Spleen (tissue), 7 donors: Measurements from ENCODE around the gene RNF123.
"Not testable (repeated sequence)": the region's sequence is repeated elsewhere in the genome, so short reads cannot be mapped to it uniquely, and the experiment has no call there.

Source experiments
- CTCF ChIP-seq, 11 experiments: fragments of 200-600 bp in 7 of 11; fragments of 450-650 bp in 4 of 11; sonication (generic) in 4 of 11; IDR thresholded peaks in 8 of 11; conservative IDR thresholded peaks in 3 of 11; 1 replicate in 7 of 11; 2 replicates in 4 of 11; pipeline versions ENCODE4 v1.4.0 to v1.8.0; 2016 to 2021; ENCODE audit warnings: antibody characterized with exemption in 11 of 11, inconsistent platforms in 4 of 11, mild to moderate bottlenecking in 1 of 11
- POLR2A ChIP-seq, 3 donors: fragments of 450-650 bp; IDR thresholded peaks; one replicate each; pipeline ENCODE4 v1.5.1; 2017; ENCODE audit warnings: antibody characterized with exemption in 3 of 3, mild to moderate bottlenecking in 1 of 3
- donor health status: DM: no; HTN: no; CAD: no; lungs with moderate emphysema.
- donor health status: DM: no; HTN: no; CAD: no.
- donor health status: DM: no; HTN: no; CAD: no.

GRCh38 chr3:49687424-49687795 is 1.9 kb upstream of the RNF123 start:
- TF ChIP-seq POLR2A (IDR thresholded peaks at IDR 0.05); CTCF (IDR thresholded peaks at IDR 0.05 in 8 of 11, conservative IDR thresholded peaks at IDR 0.05 in 3 of 11): not testable (repeated sequence)
